NT2/D1 (cell line): ENCODE results near the gene TNFRSF8.

Source experiments
- YY1 ChIP-seq: IDR thresholded peaks from 2 replicates; pipeline ENCODE4 v1.6.1; 2011; ENCODE audit not compliant: insufficient read length, insufficient read depth
- ZNF274 ChIP-seq: IDR thresholded peaks from 2 replicates; pipeline ENCODE4 v1.6.1; 2011; ENCODE audit warnings: mild to moderate bottlenecking, low read depth, low read length

DNA sequence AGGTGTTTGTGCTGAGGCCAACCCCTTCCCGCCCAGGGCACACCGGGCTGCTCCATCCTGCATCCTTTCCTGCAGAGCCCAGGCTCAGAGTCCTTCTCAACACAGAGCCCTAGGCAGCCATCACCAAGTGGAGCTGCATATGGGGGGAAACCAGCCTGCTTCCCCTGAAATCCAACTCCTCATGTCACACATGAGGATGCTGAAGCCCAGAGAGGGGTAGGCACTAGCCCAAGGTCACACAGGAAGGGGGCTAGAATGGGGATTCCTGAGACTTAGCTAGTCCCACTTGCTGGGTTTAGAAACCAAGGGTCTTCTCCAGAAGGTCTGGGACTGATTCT is 98.2 kb downstream of the TNFRSF8 start:
- TF ChIP-seq YY1, result no peak
- TF ChIP-seq ZNF274, result no peak
